IPS-15b (cell line): ENCODE results near the gene CNPY4.

Source experiments
- H3K27me3 ChIP-seq: one replicate; pipeline ENCODE4 v1.6.1; 2013; ENCODE audit warnings: low read length; ENCODE audit not compliant: control insufficient read depth, insufficient read depth
- H3K36me3 ChIP-seq: one replicate; pipeline ENCODE4 v1.6.1; 2013; ENCODE audit warnings: low read length; ENCODE audit not compliant: control insufficient read depth, insufficient read depth
- H3K4me1 ChIP-seq: one replicate; pipeline ENCODE4 v1.6.1; 2013; ENCODE audit warnings: mild to moderate bottlenecking, low read length; ENCODE audit not compliant: control insufficient read depth, insufficient read depth
- H3K4me3 ChIP-seq: one replicate; pipeline ENCODE4 v1.5.1; 2013; ENCODE audit warnings: low read depth, low read length
- H3K9ac ChIP-seq: one replicate; pipeline ENCODE4 v1.6.1; 2013; ENCODE audit warnings: low read depth, mild to moderate bottlenecking, low read length
- H3K9me3 ChIP-seq: one replicate; pipeline ENCODE4 v1.6.1; 2013; ENCODE audit warnings: mild to moderate bottlenecking, low read length; ENCODE audit not compliant: control insufficient read depth, insufficient read depth

Gene CNPY4

GRCh38 chr7:100157069-100157333, 37.6 kb downstream of the CNPY4 start:
- H3K9ac ChIP-seq, result no peak overlapping the region
- H3K9me3 ChIP-seq, result no peaks in the 10 kb centered on the region
- H3K36me3 ChIP-seq, result peaks cover 40% of the 10 kb centered on the region

GRCh38 chr7:100157334-100158228, 38.1 kb downstream of the CNPY4 start:
- Histone ChIP-seq H3K36me3 (peaks cover 40% of the 10 kb centered on the region), H3K9me3 (no peaks in the 10 kb centered on the region), H3K4me1 (peaks cover 3% of the 10 kb centered on the region), H3K27me3 (no peaks in the 10 kb centered on the region), H3K9ac (peak overlapping the region; percentile 56), H3K4me3 (peak overlapping the region; percentile 42)

More at GRCh38 chr7:100157069-100157333, 37.6 kb downstream of the CNPY4 start:
- Histone ChIP-seq H3K4me1 (peaks cover 8% of the 10 kb centered on the region), H3K27me3 (no peaks in the 10 kb centered on the region), H3K4me3 (peak overlapping the region; percentile 42)

- Histone ChIP-seq H3K36me3 (peaks cover 35% of the 10 kb centered on the region), H3K4me3 (peak within 1 kb of the TSS; percentile 42), H3K27me3 (no peaks in the 10 kb centered on the region), H3K4me1 (peaks cover 2% of the 10 kb centered on the region), H3K9me3 (no peaks in the 10 kb centered on the region), H3K9ac (peak within 1 kb of the TSS; percentile 56)
Measured at GRCh38 chr7:100158229-100159098, 39.0 kb downstream of the CNPY4 start, which contains the start of gene TRAPPC14. Gene TRAPPC14 (minus strand): TSS chr7:100158723. CDS start chr7:100158499, 224 bp downstream.

- H3K9me3 ChIP-seq, result no peaks in the 10 kb centered on the region
- H3K9ac ChIP-seq, result peak overlapping the region; percentile 32
- peaks cover 28% of the 10 kb centered on the region for H3K36me3 ChIP-seq
- H3K4me3 ChIP-seq, result peak overlapping the region; percentile 42
- H3K27me3 ChIP-seq, result no peaks in the 10 kb centered on the region
- H3K4me1 ChIP-seq, result peaks cover 2% of the 10 kb centered on the region
Measured at GRCh38 chr7:100159099-100159623, 39.7 kb downstream of the CNPY4 start.

- H3K4me1 ChIP-seq, result peaks cover 2% of the 10 kb centered on the region
- no peaks in the 10 kb centered on the region for H3K27me3 ChIP-seq
- H3K9me3 ChIP-seq, result no peaks in the 10 kb centered on the region
- no peak overlapping the region for H3K4me3 ChIP-seq
- H3K36me3 ChIP-seq, result peaks cover 20% of the 10 kb centered on the region
- H3K9ac ChIP-seq, result no peak overlapping the region
Measured at GRCh38 chr7:100160067-100160466, 40.6 kb downstream of the CNPY4 start.

DNA sequence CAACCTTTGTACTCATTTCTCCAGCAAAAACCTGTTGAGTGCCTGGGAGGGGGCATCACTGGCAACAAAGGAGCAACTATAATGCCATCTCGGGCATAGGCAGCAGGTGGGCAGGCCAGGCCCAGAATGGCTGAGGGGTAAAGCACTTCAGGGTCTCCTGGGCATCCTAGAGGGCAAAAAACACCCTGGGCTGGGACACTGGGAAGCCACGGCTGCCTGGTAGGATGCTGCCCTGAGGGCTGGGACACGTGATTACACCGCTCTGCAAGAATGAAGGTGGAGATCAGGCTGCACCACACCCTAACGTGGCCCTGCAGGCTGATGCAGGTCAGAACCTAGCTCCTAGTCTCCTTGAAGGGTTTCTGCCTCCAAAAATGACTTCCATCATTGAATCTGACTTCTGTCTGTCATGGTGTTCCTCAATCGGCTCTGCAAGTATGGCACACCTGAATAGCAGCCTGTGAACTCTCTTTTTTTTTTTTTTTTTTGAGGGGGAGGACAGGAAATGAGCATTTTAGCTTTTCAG, 43.6 kb downstream of the CNPY4 start:
- no peaks in the 10 kb centered on the region for H3K36me3 ChIP-seq
- H3K4me1 ChIP-seq, result peaks cover 5% of the 10 kb centered on the region
- no peak overlapping the region for H3K9ac ChIP-seq
- H3K27me3 ChIP-seq, result peaks cover 8% of the 10 kb centered on the region
- no peaks in the 10 kb centered on the region for H3K9me3 ChIP-seq
- no peak overlapping the region for H3K4me3 ChIP-seq

DNA sequence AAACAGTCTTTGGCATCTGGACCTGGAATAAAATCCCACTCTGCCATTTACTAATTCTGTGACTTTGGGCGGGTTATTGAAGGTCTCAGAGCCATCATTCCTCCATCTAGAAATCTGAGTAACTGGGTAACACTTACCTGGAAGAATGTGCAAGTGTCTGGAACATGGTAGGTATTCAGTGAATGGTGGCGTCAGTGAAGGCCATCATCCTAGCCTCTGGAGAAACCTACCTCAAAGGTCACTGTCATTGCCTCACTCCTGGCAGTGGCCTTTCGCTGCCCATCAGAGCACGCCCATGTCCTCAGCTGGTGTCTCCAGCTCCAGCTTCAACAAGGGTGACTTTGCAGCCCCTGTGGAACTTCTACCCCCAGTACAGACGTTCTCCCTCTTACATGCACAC, 44.4 kb downstream of the CNPY4 start:
- H3K4me1 ChIP-seq, result peaks cover 5% of the 10 kb centered on the region
- no peaks in the 10 kb centered on the region for H3K9me3 ChIP-seq
- no peak overlapping the region for H3K4me3 ChIP-seq
- H3K27me3 ChIP-seq, result peaks cover 8% of the 10 kb centered on the region
- no peaks in the 10 kb centered on the region for H3K36me3 ChIP-seq
- no peak overlapping the region for H3K9ac ChIP-seq

GRCh38 chr7:100166317-100166940, 47.0 kb downstream of the CNPY4 start:
- Histone ChIP-seq H3K9ac (no peak overlapping the region), H3K4me3 (no peak overlapping the region), H3K27me3 (peaks cover 8% of the 10 kb centered on the region)

GRCh38 chr7:100166970-100167911, 47.8 kb downstream of the CNPY4 start:
- no peaks in the 10 kb centered on the region for H3K9me3 ChIP-seq
- H3K4me3 ChIP-seq, result peak overlapping the region; percentile 79

More at GRCh38 chr7:100166317-100166940, 47.0 kb downstream of the CNPY4 start:
- no peaks in the 10 kb centered on the region for H3K9me3 ChIP-seq
- peaks cover 15% of the 10 kb centered on the region for H3K4me1 ChIP-seq
- H3K36me3 ChIP-seq, result no peaks in the 10 kb centered on the region

GRCh38 chr7:100167912-100168323, 48.5 kb downstream of the CNPY4 start:
- peaks cover 18% of the 10 kb centered on the region for H3K4me1 ChIP-seq
- peak overlapping the region; percentile 79 for H3K4me3 ChIP-seq
- peaks cover 8% of the 10 kb centered on the region for H3K27me3 ChIP-seq
- H3K9me3 ChIP-seq, result no peaks in the 10 kb centered on the region
- H3K9ac ChIP-seq, result peak overlapping the region; percentile 79
- H3K36me3 ChIP-seq, result no peaks in the 10 kb centered on the region

More at GRCh38 chr7:100166970-100167911, 47.8 kb downstream of the CNPY4 start:
- no peaks in the 10 kb centered on the region for H3K36me3 ChIP-seq
- H3K9ac ChIP-seq, result peak overlapping the region; percentile 79
- peaks cover 18% of the 10 kb centered on the region for H3K4me1 ChIP-seq
- H3K27me3 ChIP-seq, result peaks cover 8% of the 10 kb centered on the region
